Activated CD8-positive, alpha-beta memory T cell treated with anti-CD3 and anti-CD28 coated beads, Interleukin-2, amount 50 U/mL, for 1 hour (primary cell): ENCODE measurements around the gene SYPL2.
"Not testable (repeated sequence)": the region's sequence is repeated elsewhere in the genome, so short reads cannot be mapped to it uniquely, and the experiment has no call there.

Source experiments
- DNase-seq: peaks from one replicate; pipeline ENCODE4 v3.0.0-alpha.2; 2020; ENCODE audit errors: extremely low read depth

SYPL2 gene

DNA sequence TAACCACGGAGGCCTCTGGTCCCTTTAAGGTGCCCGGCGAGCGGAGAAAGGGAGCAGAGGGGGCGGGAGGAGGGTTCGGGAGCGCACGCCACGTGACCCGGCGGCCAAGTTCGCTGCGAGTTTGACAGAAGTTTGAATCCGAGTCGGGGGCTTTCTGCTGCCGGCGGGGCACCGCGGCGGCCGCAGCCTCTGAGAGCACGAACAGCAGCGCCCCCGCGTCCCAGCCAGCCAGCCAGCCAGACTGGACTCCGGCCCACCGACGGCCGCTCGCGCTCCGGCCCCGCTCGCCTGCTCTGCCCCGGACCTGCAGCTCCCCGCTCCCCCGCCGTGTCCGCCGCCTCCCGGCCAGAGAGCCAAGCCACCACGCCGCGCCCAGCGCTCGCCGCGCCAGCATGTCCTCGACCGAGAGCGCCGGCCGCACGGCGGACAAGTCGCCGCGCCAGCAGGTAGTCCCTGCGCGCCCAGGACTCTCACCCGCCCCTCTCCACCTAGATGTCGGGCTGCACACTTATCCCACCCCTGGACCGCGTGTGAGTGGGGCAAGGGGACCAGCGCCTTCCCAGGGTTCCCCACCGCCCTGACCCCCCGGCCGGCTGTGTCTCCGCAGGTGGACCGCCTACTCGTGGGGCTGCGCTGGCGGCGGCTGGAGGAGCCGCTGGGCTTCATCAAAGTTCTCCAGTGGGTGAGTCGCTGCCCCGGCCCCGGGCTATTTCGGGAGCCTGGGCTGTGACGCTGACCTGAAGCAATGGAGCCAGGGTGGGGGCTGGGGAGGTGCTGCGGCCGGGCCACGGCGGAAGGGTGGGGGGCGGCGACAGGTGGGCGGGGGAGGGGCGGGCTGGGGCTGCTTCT is at the start of gene SYPL2:
TSS of gene SYPL2 (plus strand) at position 95 of the 849 bp plus-strand sequence. CDS start at position 393, 298 bp downstream.
- no peak for DNase-seq

GRCh38 chr1:109423498-109423897 is 42.8 kb upstream of the SYPL2 start:
- no peak for DNase-seq

- peak; percentile 29 for DNase-seq
Measured at GRCh38 chr1:109425391-109426280, 40.7 kb upstream of the SYPL2 start.

GRCh38 chr1:109426281-109427170 is 39.8 kb upstream of the SYPL2 start, which contains the start of gene PSMA5:
Gene PSMA5, minus strand, starts transcription at chr1:109426448. Its CDS starts 118 bp downstream, at chr1:109426330.
- peak; percentile 88 for DNase-seq

DNA sequence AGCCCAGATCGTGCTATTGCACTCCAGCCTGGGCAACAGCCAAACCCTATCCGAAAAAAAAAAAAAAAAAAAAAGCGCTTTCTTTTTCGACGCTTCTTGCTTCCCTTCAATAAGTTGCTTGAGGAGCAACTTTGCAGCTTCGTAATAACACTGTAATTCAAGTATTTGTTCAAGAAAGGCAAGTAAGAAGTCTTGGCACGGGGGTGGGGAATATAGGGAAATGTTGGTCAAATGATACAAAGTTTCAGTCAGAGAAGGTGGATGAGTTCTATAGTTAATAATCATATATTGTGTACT is 39.2 kb upstream of the SYPL2 start:
- DNase-seq, result no peak

DNA sequence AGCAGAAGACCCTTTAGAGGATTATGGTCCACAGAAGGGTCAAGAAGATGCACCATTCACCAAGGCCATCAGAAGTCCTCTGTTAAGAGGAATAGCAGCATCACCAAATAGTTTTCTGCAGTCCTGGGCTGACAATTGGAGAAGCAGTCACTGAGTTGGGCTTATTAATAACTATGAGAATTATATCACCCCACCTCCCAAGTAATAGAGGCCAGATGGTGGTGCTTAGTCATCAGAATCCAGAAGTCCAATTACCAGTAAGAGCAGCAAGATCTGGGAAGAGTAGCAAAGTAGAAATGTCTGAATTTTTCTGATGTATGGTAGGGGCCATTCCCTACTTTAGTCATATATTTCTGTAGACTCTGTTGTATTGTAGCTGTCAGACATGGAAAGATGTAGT is 34.0 kb upstream of the SYPL2 start:
- no peak for DNase-seq

GRCh38 chr1:109433322-109433721 is 33.0 kb upstream of the SYPL2 start:
- no peak for DNase-seq

- DNase-seq, result no peak
Measured at GRCh38 chr1:109434484-109434883, 31.9 kb upstream of the SYPL2 start.

- DNase-seq, result no peak
Measured at GRCh38 chr1:109438798-109439297, 27.5 kb upstream of the SYPL2 start.

- DNase-seq, result no peak
Measured at GRCh38 chr1:109441069-109441468, 25.3 kb upstream of the SYPL2 start.

DNA sequence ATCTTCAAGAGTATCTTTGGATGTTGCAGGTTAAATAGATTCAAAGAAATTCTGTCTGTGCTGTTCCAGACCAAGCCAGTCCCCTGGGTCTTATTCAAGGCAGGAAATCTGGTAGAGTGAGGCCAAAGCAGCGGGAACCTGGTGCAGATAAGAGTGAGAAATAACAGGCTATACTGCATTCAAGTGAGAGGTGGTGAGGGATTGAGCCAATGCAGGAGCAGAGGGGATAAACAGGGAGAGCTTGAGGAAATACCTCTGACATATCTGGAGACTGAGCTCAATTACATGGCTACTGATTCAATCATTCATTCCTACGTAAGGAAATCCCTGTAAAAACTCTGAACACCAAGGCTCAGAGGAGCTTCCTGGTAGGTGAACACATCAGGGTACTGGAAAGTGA is 22.9 kb upstream of the SYPL2 start:
- no peak for DNase-seq

- no peak for DNase-seq
Measured at GRCh38 chr1:109444346-109444745, 22.0 kb upstream of the SYPL2 start.

DNA sequence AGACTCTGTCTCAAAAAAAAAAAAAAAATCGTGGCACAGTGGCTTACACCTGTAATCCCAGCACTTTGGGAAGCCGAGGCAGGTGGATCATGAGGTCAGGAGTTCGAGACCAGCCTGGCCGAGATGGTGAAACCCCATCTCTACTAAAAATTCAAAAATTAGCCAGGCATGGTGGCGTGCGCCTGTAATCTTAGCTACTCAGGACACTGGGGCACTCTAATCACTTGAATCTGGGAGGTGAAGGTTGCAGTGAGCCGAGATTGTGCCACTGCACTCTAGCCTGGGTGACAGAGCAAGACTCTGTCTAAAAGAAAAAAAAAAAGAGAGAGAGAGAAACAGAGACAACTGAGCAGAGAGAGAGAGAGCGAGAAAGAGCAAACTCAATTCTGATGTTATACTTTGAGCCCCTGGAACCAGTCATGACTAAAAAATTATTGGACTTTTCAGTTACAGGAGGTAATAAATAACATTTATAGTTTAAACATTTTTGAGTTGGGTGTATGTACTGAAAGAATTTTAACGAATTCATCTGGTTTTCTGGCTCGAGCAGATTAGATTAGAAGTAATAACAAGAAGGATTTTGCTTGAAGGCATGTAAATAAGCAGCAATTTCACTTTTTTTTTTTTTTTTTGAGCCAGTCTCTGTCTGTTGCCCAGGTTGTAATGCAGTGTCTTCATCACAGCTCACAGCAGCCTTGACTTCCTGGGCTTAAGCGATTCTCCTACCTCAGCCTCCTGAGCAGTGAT is 20.2 kb upstream of the SYPL2 start:
- DNase-seq, result not testable (repeated sequence)

GRCh38 chr1:109447524-109447923 is 18.8 kb upstream of the SYPL2 start:
- DNase-seq, result no peak

DNA sequence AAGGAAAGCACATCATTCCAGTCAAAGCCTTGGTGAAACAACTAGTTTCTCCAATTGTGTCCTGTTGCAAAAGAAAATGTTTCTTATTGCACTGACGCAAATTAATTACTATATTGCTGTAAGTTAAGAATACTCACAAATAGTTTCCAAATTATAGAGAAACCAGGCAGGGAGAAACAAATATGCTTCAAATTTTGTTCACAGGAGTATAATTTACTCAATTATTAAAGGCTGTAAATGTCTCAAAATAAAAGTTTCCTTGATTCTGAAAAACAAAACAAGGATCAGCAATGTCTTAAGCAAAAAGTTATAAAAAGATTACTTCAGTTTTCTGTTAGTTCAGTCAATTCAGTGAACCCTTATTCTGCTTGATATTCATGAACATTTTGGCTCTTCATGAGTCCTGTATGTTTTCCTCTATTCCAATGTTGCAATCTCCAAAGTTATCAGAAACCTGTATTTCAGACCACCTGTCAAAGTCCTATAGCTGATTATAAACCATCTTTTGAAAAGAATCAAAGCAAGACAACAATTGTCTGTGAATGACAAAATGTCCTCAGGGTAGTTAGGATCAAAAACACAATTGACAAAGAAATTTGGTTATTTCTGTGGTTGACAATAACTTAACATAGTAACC is 11.7 kb upstream of the SYPL2 start:
- no peak for DNase-seq

DNA sequence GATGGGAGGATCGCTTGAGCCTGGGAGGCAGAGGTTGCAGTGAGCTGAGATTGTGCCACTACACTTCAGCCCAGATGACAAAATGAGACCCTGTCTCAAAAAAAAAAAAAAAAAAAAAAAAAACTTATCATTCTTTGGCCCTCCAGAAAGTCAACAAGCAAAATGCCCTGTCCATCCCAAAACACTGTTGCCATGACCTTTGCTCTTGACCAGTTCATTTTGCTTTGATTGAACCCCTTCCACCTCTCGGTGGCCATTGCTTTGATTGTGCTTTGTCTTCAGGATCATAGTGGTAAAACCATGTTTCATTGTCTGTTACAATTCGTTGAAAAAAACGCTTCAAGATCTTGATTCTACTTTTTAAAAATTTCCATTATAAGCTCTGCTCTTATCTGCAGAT is 8.5 kb upstream of the SYPL2 start:
- DNase-seq, result no peak

DNA sequence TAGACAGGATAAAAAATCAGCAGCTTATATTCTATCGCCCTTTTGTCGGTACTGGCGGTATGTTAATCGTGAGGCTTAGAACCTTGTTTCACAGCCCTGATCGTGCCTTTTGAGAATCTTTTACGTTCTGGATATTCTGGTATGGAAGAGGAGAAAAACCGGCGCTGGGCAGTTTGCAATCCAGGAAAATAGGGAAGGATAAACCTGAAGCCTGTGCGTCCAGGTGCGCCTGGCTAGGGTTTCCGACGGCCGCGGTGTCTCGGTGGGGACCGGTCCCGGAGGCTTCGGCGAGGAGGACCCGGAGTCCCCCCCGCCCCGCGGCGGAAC is 258 bp upstream of the SYPL2 start:
- DNase-seq, result no peak

DNA sequence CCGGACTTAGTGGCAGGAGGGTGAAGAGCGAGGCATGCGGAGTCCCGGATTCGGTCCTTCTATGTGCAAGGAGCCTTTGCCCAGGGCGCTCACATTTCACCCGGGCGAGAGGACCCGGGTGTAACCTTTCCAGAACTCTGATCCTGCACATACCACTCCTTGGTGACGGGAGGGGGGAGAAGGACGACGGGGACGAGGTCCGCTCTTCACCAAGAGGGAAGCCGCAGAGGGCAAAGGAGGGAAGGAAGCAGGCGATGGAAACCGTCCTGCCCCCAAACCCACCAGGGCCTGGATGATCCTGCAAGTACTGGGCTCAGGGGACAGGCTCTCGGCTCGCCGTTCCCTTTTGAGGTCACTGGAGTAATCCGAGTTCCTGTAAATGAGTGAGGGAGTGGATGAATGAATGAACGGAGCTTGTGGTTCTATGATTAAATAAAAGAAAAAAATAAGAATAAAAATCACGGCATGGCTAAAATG is 993 bp downstream of the SYPL2 start:
- no peak for DNase-seq

GRCh38 chr1:109468061-109468460 is 1.7 kb downstream of the SYPL2 start:
- no peak for DNase-seq

DNA sequence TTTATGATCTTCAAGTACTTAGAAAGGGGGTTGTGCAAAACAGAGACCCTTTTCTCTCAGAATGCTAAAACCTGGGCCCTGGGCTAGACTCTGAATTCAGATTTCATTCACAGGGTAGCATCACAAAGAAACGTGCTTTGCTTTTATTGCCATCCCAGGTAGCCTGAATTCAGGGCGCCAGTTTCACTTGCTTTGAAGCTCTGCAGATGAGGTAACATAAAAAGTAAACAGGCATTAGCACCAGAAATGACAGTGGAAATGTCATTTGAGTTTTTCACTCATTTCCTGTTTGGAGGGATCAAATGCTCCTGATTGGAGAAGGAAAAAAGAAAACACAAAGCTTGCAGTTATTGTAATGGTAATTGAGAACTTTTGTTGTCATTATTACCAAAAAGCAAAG is 2.6 kb downstream of the SYPL2 start:
- DNase-seq, result no peak
